ENCODE results near the gene OR4D2.
"Not testable (repeated sequence)": the region's sequence is repeated elsewhere in the genome, so short reads cannot be mapped to it uniquely, and the experiment has no call there.

Gene OR4D2

GRCh38 chr17:58166682-58167081 is at the start of gene OR4D2:
Gene OR4D2, plus strand, starts transcription at chr17:58166982. Its CDS starts 2,674 bp downstream, at chr17:58169656.
- no peak for DNase-seq

DNA sequence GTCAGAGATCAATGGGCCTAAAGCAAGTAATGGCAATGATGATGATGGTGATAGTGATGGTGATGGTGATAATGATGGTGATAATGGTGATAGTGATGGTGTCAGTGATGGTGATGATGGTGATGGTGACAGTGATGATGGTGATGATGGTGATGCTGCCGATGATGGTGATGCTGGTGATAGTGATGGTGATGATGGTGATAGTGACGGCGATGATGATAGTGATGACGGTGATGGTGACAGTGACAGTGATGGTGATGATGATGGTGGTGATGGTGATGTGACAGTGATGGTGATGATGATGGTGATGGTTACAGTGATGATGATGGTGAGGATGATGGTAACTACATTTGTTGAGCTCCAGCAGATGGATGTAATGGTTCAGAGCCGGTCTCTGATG is 49.4 kb upstream of the OR4D2 start:
- DNase-seq: no peak

GRCh38 chr17:58119491-58119890 is 47.3 kb upstream of the OR4D2 start:
- DNase-seq: no peak

- peak; percentile 8 to 70 (median 36) for DNase-seq
These were observed 46.5 kb upstream of the OR4D2 start for GRCh38 chr17:58120195-58120822.

DNA sequence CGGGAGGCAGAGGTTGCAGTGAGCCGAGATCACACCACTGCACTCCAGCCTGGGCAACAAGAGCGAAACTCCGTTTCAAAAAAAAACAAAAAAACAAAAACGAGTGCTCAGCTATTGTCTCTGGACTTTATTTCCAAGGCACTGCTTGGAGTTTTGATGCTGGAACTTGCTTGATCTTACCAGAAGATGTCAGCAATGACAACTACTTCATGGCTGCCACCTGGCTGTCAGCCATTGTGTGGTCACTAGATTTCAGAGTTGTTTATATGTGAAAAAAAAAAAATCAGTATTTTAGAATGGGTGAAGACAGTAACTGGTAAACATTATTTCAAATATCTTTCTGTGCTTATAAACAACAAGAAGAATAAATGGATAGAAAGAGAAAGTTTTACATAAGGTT is 44.9 kb upstream of the OR4D2 start:
- peak in 5 of 6 experiments; percentile 5 to 57 (median 41) for DNase-seq

- DNase-seq: no peak
These were observed 38.9 kb upstream of the OR4D2 start for GRCh38 chr17:58127846-58128245.

DNA sequence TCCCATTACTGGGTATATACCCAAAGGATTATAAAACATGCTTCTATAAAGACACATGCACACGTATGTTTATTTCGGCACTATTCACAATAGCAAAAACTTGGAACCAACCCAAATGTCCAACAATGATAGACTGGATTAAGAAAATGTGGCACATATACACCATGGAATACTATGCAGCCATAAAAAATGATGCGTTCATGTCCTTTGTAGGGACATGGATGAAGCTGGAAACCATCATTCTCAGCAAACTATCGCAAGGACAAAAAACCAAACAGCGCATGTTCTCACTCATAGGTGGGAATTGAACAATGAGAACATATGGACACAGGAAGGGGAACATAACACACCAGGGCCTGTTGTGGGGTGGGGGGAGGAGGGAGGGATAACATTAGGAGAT is 34.1 kb upstream of the OR4D2 start:
- not testable (repeated sequence) for DNase-seq

- no peak for DNase-seq
These were observed 30.0 kb upstream of the OR4D2 start for GRCh38 chr17:58136669-58137279.

- no peak for DNase-seq
These were observed 25.3 kb upstream of the OR4D2 start for GRCh38 chr17:58141505-58141904.

DNA sequence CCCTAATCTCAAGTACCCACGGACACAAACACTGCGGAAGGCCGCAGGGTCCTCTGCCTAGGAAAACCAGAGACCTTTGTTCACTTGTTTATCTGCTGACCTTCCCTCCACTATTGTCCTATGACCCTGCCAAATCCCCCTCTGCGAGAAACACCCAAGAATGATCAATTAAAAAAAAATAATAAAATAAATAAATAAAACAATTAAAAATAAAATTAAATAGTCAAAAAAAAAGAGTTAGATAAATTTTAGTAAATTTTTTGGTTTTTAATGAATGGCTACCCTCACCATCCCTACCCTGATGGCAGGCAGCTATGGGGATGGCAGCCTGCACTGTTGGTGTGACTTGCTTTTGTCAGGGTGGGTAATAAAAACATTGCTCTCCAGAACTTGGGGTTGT is 23.4 kb upstream of the OR4D2 start:
- not testable (repeated sequence) for DNase-seq

- no peak for DNase-seq
These were observed 22.0 kb upstream of the OR4D2 start for GRCh38 chr17:58144801-58145200.

DNA sequence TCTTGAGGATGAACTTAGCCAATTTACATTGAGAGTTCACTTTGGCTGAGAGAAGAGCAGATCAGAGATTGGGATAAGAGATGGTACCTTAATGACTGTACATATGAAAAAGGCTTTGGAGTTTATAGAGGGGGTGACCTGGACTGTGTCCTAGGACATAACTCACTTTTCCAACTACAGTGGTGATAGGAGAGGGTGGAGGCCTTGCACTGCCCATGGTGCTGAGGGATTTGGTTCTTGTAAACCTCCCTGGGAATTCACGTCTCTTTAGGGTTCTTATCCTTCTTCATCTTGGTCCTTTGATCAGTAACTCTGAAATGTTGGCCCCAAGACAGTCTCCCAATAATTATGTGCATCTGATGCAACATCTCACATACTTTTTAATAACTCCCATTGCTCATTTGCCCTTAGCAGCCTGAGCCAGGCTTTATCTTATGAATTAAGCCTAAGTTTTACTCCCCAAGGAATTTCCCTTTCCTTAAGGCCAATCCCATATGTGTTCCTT is 18.8 kb upstream of the OR4D2 start, which contains the start of gene OR4D1:
Gene OR4D1, plus strand, starts transcription at position 455 of the 505 bp plus-strand sequence. CDS start 6,770 bp downstream, outside the sequence.
- no peak for DNase-seq

GRCh38 chr17:58148609-58149008 is 18.2 kb upstream of the OR4D2 start:
- no peak for DNase-seq

- DNase-seq: no peak
These were observed 16.4 kb upstream of the OR4D2 start for GRCh38 chr17:58150394-58150793.

GRCh38 chr17:58153046-58153445 is 13.7 kb upstream of the OR4D2 start:
- DNase-seq: peak; percentile 6 to 78 (median 54)

DNA sequence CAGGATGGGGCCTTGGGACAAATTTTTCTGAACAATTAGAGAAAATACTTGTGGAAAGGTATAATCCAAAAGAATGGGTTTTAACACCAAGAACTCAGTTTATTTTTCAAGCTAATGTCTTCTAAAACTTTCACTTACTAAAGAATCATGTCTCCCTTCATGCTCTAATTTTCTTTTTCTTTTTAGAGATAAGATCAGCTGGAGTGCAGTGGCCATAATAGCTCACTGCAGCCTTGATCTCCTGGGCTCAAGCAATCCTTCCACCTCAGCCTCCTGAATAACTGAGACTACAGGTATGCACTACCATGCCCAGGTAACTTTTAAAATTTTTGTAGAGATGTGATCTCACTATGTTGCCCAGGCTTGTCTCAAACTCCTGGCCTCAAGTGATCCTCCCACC is 13.1 kb upstream of the OR4D2 start:
- no peak for DNase-seq

DNA sequence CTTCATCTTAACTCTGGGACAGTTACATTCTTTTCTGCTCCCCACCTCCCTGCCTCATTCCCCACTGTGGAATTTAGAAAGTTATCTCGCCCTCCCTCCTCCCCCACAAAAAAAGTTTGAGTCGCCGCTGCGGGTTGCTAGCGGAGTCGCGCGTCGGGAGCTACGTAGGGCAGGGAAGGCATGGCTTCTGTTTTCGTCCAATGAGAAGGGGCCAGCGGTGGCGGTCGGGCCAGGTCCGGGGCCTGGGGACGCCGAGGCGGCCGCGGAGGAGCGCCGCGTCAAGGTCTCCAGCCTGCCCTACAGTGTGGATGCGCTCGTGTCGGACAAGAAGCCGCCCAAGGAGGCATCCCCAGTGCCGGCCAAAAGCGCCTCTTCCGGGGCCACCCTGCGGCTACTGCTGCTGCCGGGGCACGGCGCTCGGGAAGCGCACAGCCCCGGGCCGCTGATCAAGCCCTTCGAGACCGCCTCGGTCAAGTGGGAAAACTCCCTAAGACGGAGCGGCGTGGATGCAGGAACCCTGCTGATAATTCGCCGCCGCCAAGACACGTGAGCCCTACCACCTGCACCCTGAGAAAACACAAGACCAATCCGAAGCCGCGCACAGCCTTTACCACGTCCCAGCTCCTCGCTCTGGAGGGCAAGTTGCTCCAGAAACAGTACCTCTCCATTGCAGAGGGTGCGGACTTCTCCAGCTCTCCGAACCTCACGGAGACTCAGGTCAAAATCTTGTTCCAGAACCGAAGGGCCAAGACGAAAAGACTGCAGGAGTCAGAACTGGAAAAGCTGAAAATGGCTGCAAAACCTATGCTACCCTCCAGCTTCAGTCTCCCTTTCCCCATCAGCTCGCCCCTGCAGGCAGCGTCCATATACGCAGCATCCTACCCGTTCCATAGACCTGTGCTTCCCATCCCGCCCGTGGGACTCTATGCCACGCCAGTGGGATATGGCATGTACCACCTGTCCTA is 9.7 kb upstream of the OR4D2 start:
- peak; percentile 10 to 63 (median 45) for DNase-seq

DNA sequence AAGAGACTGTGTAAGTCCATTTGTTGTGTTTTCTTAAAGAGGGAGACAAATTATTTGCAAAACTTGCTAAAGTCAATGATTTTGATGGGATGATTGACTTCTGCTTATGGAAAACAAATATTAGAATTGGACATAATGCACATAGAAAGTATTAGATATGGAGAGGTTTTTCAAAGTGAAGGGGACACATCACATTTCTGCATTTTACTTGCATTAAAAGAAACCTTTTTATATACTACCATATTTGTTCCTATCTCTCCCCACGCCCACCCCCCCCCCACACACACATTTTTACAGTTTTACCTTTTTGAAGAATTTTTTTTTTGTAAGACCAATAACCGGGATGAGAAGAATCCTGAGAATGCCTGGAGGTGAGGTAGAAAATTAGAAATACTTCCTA is 8.6 kb upstream of the OR4D2 start:
- no peak for DNase-seq

DNA sequence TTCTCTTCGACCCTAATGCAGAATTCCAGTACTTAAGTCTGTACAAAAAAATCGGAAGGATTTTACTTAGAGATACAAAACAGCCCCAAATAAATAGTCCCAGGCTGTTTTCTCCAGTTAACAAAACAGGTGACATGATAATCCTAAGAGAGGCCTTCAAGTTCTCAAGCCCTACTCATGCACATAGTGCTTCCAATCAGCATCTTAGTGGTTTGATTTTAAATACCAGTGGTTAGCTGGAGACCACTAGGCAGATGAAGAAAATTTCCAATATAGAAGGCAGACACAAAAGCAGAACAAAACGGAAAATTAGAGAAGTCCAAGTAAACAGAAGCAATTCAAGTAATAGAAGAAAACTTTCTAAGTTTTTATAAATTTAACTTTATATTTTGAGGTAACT is 5.2 kb upstream of the OR4D2 start:
- DNase-seq: no peak

- peak in 1 of 6 experiments; percentile 26 for DNase-seq
These were observed 801 bp upstream of the OR4D2 start for GRCh38 chr17:58165981-58166380.

DNA sequence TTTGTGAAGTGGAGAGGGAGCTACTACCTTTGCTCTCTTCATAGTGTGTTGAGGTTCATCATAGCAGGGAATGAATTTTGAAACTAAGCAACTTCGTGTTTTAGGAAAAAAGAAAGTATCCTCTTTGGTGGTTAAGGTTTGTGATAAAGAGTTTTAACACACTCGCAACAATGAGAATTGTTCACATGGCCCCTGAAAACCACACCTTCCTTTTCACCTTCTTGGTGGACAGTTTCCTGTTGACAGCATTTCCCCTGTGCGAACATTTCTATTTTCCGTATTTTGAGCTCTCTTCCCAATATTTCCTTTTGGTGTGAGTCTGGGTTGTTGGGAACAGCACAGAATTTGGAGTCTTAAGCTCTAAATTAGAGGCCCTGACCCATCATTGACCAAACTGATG is 3.8 kb downstream of the OR4D2 start:
- no peak for DNase-seq

- peak; percentile 5 to 68 (median 32) for DNase-seq
These were observed 5.7 kb downstream of the OR4D2 start for GRCh38 chr17:58172369-58173071.

GRCh38 chr17:58174871-58175270 is 8.1 kb downstream of the OR4D2 start:
- no peak for DNase-seq
